ENCODE measurements around the gene NHLRC4.
A peak's percentile ranks its signal among the peaks of the same experiment; 100 is the strongest.

The NHLRC4 gene

GRCh38 chr16:530111-530817 lies 36.5 kb upstream of the NHLRC4 start:
- H3K9ac ChIP-seq, result no peak overlapping the region

GRCh38 chr16:531494-532125 lies 35.2 kb upstream of the NHLRC4 start:
- peaks cover 32% of the 10 kb centered on the region for H3K4me1 ChIP-seq (ENCODE audit: low read depth, poor library complexity, severe bottlenecking)
- peaks cover 11% of the 10 kb centered on the region for H4K20me1 ChIP-seq (ENCODE audit: insufficient read depth)
- no peaks in the 10 kb centered on the region for H3K36me3 ChIP-seq (ENCODE audit: insufficient read depth)

More at GRCh38 chr16:530111-530817, 36.5 kb upstream of the NHLRC4 start:
- H3K36me3 ChIP-seq (ENCODE audit: insufficient read depth), result no peaks in the 10 kb centered on the region
- H3K4me1 ChIP-seq (ENCODE audit: low read depth, poor library complexity, severe bottlenecking), result peaks cover 42% of the 10 kb centered on the region
- no peak for TF ChIP-seq CTCF (conservative IDR thresholded peaks at IDR 0.05; ENCODE audit: low read depth, low read length)
- H4K20me1 ChIP-seq (ENCODE audit: insufficient read depth), result peaks cover 11% of the 10 kb centered on the region
- H3K79me2 ChIP-seq (ENCODE audit: insufficient read depth, low read depth), result peaks cover 88% of the 10 kb centered on the region
- H3K27ac ChIP-seq, result no peak overlapping the region
- peak overlapping the region; percentile 93; the same call in 1 of the 2 replicates for H3K4me2 ChIP-seq
- H2AFZ ChIP-seq (ENCODE audit: low read depth), result no peak overlapping the region
- H3K4me3 ChIP-seq (IDR thresholded peaks at IDR 0.05; ENCODE audit: insufficient read depth, low read depth, low read length), result no peak overlapping the region
- no peaks in the 10 kb centered on the region for H3K27me3 ChIP-seq (ENCODE audit: insufficient read depth, low read depth)

GRCh38 chr16:533391-534123 lies 33.2 kb upstream of the NHLRC4 start:
- Histone ChIP-seq H4K20me1 (ENCODE audit: insufficient read depth) (peaks cover 11% of the 10 kb centered on the region), H2AFZ (ENCODE audit: low read depth) (no peak overlapping the region), H3K4me2 (no peak overlapping the region), H3K27me3 (ENCODE audit: insufficient read depth, low read depth) (no peaks in the 10 kb centered on the region), H3K27ac (no peak overlapping the region), H3K4me3 (IDR thresholded peaks at IDR 0.05; ENCODE audit: insufficient read depth, low read depth, low read length) (no peak overlapping the region), H3K4me1 (ENCODE audit: low read depth, poor library complexity, severe bottlenecking) (peaks cover 32% of the 10 kb centered on the region), H3K9ac (no peak overlapping the region), H3K36me3 (ENCODE audit: insufficient read depth) (no peaks in the 10 kb centered on the region), H3K79me2 (ENCODE audit: insufficient read depth, low read depth) (peaks cover 96% of the 10 kb centered on the region)
- no peak for TF ChIP-seq CTCF (conservative IDR thresholded peaks at IDR 0.05; ENCODE audit: low read depth, low read length)

More at GRCh38 chr16:531494-532125, 35.2 kb upstream of the NHLRC4 start:
- Histone ChIP-seq H3K27ac (no peak overlapping the region; the same call in 1 of the 2 replicates), H3K4me2 (no peak overlapping the region; the same call in 1 of the 2 replicates), H3K9ac (no peak overlapping the region), H3K4me3 (IDR thresholded peaks at IDR 0.05; ENCODE audit: insufficient read depth, low read depth, low read length) (no peak overlapping the region), H3K27me3 (ENCODE audit: insufficient read depth, low read depth) (no peaks in the 10 kb centered on the region), H2AFZ (ENCODE audit: low read depth) (no peak overlapping the region), H3K79me2 (ENCODE audit: insufficient read depth, low read depth) (peaks cover 88% of the 10 kb centered on the region)
- no peak for TF ChIP-seq CTCF (conservative IDR thresholded peaks at IDR 0.05; ENCODE audit: low read depth, low read length)

- no peaks in the 10 kb centered on the region for H3K36me3 ChIP-seq (ENCODE audit: insufficient read depth)
- H2AFZ ChIP-seq (ENCODE audit: low read depth), result no peak overlapping the region
- no peak for TF ChIP-seq CTCF (conservative IDR thresholded peaks at IDR 0.05; ENCODE audit: low read depth, low read length)
- H3K4me2 ChIP-seq, result no peak overlapping the region
- peaks cover 91% of the 10 kb centered on the region for H3K79me2 ChIP-seq (ENCODE audit: insufficient read depth, low read depth)
- H3K4me3 ChIP-seq (IDR thresholded peaks at IDR 0.05; ENCODE audit: insufficient read depth, low read depth, low read length), result no peak overlapping the region
- no peaks in the 10 kb centered on the region for H3K27me3 ChIP-seq (ENCODE audit: insufficient read depth, low read depth)
- H3K27ac ChIP-seq, result no peak overlapping the region
- peaks cover 30% of the 10 kb centered on the region for H3K4me1 ChIP-seq (ENCODE audit: low read depth, poor library complexity, severe bottlenecking)
- no peak overlapping the region for H3K9ac ChIP-seq
- H4K20me1 ChIP-seq (ENCODE audit: insufficient read depth), result peaks cover 7% of the 10 kb centered on the region
These were observed 32.7 kb upstream of the NHLRC4 start for GRCh38 chr16:534135-534534.
